Hepatocyte (in vitro differentiated cells): Measurements from ENCODE around the gene COL13A1.

Experiments used
- CTCF ChIP-seq: fragments of 200-600 bp; sonication (generic); IDR thresholded peaks from 2 replicates; pipeline ENCODE4 v1.5.1; 2016; ENCODE audit warnings: antibody characterized with exemption, mild to moderate bottlenecking; ENCODE audit not compliant: poor library complexity
- EZH2 ChIP-seq: fragments of 200-600 bp; sonication (generic); IDR thresholded peaks from 2 replicates; pipeline ENCODE4 v1.6.1; 2016; ENCODE audit warnings: antibody characterized with exemption, mild to moderate bottlenecking, borderline replicate concordance
- EZH2phosphoT487 ChIP-seq: fragments of 200-600 bp; sonication (generic); IDR thresholded peaks from one replicate; pipeline ENCODE4 v1.6.1; 2018; ENCODE audit warnings: antibody characterized with exemption, mild to moderate bottlenecking, low read depth, moderate library complexity; ENCODE audit not compliant: unreplicated experiment, severe bottlenecking

GRCh38 chr10:69894156-69894555, 92.5 kb downstream of the COL13A1 start:
- TF ChIP-seq CTCF: no peak
- TF ChIP-seq EZH2: no peak
- no peak for TF ChIP-seq EZH2phosphoT487
